ENCODE results near the gene GTF3C2. TPM values are rescaled to one million over a fixed set of nuclear protein-coding genes. Genes with fewer than 3 reads are reported as not detected.

GTF3C2 gene
- total RNA-seq, 2 experiments from 2014 or later, result 57.6 to 63.6 TPM

DNA sequence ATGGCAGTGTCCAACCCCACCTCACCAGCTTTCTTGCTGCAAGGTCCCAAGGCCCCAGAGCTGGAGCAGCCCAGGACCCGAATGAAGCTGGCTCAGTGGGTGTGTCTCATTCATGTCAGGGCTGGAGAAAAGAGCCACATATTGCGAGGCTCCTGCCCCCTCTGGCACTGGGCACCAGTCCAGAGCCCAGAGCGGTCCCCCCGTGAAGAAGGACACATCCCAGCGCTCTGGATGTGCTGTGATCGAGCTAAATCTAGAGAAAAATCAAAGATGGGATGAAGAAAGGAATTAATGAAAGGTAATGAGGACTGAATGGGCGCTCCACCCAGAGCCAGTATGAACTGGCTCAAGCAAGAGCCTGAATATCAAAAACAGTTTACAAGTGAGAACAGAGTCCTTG, 20.4 kb downstream of the GTF3C2 start:
- ChIA-PET POLR2A (interaction anchor here (0.6 to 1.7 kb wide), 3 partner anchors 7 to 57 kb away, joined by 3 to 5 read pairs (median 4); no protein-coding TSS in a partner anchor), CTCF (no interaction called here)
- no peak for DNase-seq
- Mint-ChIP-seq H3K9me3 (no peaks in the 10 kb centered on the region), H3K27ac (no peak overlapping the region), H3K4me3 (no peak overlapping the region), H3K27me3 (no peaks in the 10 kb centered on the region), H3K36me3 (ENCODE audit: low read depth) (peaks cover 37% of the 10 kb centered on the region), H3K4me1 (ENCODE audit: low read depth) (no peaks in the 10 kb centered on the region)
- TF ChIP-seq, protein P1, sequence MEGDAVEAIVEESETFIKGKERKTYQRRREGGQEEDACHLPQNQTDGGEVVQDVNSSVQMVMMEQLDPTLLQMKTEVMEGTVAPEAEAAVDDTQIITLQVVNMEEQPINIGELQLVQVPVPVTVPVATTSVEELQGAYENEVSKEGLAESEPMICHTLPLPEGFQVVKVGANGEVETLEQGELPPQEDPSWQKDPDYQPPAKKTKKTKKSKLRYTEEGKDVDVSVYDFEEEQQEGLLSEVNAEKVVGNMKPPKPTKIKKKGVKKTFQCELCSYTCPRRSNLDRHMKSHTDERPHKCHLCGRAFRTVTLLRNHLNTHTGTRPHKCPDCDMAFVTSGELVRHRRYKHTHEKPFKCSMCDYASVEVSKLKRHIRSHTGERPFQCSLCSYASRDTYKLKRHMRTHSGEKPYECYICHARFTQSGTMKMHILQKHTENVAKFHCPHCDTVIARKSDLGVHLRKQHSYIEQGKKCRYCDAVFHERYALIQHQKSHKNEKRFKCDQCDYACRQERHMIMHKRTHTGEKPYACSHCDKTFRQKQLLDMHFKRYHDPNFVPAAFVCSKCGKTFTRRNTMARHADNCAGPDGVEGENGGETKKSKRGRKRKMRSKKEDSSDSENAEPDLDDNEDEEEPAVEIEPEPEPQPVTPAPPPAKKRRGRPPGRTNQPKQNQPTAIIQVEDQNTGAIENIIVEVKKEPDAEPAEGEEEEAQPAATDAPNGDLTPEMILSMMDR (IDR thresholded peaks at IDR 0.05), result no peak
- intact Hi-C loops (cut with micrococcal nuclease), result no loop called here
- ATAC-seq, result no peak

DNA sequence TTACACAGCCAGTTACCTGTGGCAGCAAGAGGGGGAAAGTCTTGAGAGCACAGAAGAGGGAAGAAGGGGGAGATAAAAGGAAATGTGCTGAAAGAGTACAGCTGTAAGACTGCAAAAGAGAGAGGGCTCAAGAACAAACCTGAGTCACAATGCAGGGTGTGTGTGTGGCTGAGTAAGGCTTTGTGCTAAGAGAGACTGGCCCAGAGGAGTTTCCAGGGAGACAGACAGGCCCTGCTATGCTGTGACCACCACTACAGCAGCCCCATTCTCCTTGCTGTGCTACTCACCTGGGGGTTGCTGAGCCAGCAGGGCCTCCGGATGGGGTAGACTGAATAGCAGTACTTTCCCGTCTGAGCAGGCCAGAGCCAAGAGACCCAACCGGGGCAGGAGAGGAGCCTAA, 21.3 kb downstream of the GTF3C2 start:
- Mint-ChIP-seq H3K36me3 (ENCODE audit: low read depth) (peaks cover 38% of the 10 kb centered on the region), H3K27me3 (no peaks in the 10 kb centered on the region), H3K27ac (no peak overlapping the region), H3K4me3 (no peak overlapping the region), H3K4me1 (ENCODE audit: low read depth) (no peaks in the 10 kb centered on the region), H3K9me3 (no peaks in the 10 kb centered on the region)
- TF ChIP-seq, protein P1 (IDR thresholded peaks at IDR 0.05), result no peak
- no peak for ATAC-seq
- ChIA-PET POLR2A (interaction anchor here (0.6 to 1.7 kb wide), 2 partner anchors 8 to 56 kb away, joined by 3 to 5 read pairs; no protein-coding TSS in a partner anchor), CTCF (interaction anchor here (1.4 kb wide), 1 partner anchor 32 kb away, joined by 4 read pairs; no protein-coding TSS in a partner anchor)
- DNase-seq, result no peak
- intact Hi-C loops (cut with micrococcal nuclease), result no loop called here

DNA sequence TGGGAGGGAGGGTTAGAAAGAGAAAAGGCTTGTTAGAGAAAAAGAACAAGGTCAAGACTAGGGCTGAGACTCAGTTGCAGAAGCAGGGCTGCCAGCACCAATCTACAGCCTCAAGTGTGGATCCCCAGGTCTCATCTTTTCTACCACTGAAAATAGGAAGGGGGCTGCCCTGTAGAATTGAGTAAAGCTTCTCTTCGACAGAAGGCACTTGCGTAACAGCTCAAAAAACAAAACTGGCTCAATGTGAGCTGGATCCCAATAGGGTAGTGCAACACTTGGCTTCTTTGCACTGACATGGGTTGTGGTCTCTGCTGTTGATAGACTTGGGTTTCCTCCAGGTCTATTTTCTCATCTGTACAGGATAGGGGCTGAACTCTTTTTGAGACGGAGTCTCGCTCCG, 31.8 kb downstream of the GTF3C2 start:
- Mint-ChIP-seq H3K36me3 (ENCODE audit: low read depth) (peaks cover 35% of the 10 kb centered on the region), H3K27me3 (no peaks in the 10 kb centered on the region), H3K4me1 (ENCODE audit: low read depth) (peaks cover 21% of the 10 kb centered on the region), H3K27ac (no peak overlapping the region), H3K9me3 (no peaks in the 10 kb centered on the region), H3K4me3 (peak overlapping the region; percentile 8)
- intact Hi-C loops (cut with micrococcal nuclease), result loop anchor here (5.0 kb wide), 1 partner anchor 33 kb away; the partner anchor contains the start of gene GTF3C2
- ChIA-PET POLR2A (interaction anchor here (0.7 to 1.0 kb wide), 2 partner anchors 15 to 31 kb away, joined by 3 to 4 read pairs; no protein-coding TSS in a partner anchor), CTCF (interaction anchor here (2.2 kb wide), 1 partner anchor 22 kb away, joined by 8 read pairs; no protein-coding TSS in a partner anchor)
- no peak for ATAC-seq
- DNase-seq, result no peak
- TF ChIP-seq, protein P1 (IDR thresholded peaks at IDR 0.05), result no peak

DNA sequence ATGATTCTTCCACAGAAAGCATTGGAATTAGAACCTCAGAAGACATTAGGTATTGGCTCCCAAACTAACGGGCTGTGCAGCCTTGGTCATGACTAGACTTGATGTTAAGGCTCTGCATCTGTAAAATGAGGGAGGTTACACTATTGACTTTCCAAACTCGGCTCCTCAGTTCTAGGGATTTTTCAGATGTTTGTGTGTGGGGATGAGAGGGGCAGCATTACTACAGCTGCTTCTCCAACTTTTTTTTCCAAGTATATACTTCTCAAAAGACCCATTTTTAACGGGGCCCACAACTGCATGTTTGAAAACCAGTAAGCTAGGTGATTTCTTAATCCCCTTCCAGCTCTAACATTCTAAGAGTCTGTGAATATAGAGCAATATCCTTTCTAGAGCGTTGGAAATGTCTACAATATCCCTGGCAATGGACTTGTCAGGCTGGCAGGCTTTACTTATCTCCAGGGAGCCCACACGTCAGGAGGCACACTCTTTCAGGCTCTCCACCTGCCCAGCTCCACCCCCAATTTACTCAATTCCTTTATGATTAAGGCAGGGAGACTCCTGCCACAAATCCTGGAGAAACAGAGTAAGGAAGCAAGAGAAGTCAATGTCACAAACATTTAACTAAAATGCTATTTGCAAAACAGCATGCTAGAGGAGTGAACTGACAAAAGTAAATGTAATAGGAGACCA, 32.8 kb downstream of the GTF3C2 start:
- Mint-ChIP-seq H3K9me3 (no peaks in the 10 kb centered on the region), H3K36me3 (ENCODE audit: low read depth) (peaks cover 31% of the 10 kb centered on the region), H3K27me3 (no peaks in the 10 kb centered on the region), H3K4me3 (peak overlapping the region; percentile 97), H3K27ac (peak overlapping the region; percentile 97), H3K4me1 (ENCODE audit: low read depth) (peaks cover 21% of the 10 kb centered on the region)
- ATAC-seq, result no peak
- ChIA-PET POLR2A (interaction anchor here (0.5 to 2.2 kb wide), 14 partner anchors 16 to 305 kb away, joined by 3 to 8 read pairs (median 3); partner anchors contain the start of genes CCDC121, EIF2B4, GPN1 and PPM1G), CTCF (interaction anchor here (1.7 to 3.5 kb wide), 4 partner anchors 21 to 46 kb away, joined by 5 to 20 read pairs (median 10); partner anchors contain the start of gene EIF2B4)
- intact Hi-C loops (cut with micrococcal nuclease), result loop anchor here (5.0 kb wide), 1 partner anchor 34 kb away; the partner anchor contains the start of gene GTF3C2
- DNase-seq, result no peak
- TF ChIP-seq, protein P1 (IDR thresholded peaks at IDR 0.05), result no peak
